ENCODE data around the gene FABP7. TPM values are rescaled to one million over a fixed set of nuclear protein-coding genes. Genes with fewer than 3 reads are reported as not detected.

Gene FABP7
- total RNA-seq, 1 donor from 2014 or later: not detected

DNA sequence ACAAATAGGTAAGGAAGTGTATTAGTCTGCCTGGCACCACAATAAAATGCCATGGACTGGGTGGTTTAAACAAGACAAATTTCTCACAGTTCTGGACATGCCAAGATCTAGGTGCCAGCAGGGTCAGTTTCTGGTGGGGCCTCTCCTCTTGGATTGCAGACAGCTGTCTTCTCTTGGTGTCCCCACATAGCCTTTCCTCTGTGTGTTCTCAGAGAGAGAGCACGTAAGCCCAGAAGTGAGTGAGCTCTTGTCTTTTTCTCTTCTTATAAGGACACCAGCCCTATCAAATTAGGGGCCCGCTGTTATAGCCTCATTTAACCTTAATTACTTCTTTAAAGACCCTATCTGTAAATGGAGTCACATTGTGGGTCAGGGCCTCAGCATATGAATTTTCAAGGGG is 37.8 kb downstream of the FABP7 start:
- Mint-ChIP-seq H3K4me1 (ENCODE audit: unreplicated experiment) (no peaks in the 10 kb centered on the region), H3K9me3 (ENCODE audit: unreplicated experiment) (no peaks in the 10 kb centered on the region)

GRCh38 chr6:122817766-122818165 is 38.2 kb downstream of the FABP7 start:
- TF ChIP-seq, protein P1, sequence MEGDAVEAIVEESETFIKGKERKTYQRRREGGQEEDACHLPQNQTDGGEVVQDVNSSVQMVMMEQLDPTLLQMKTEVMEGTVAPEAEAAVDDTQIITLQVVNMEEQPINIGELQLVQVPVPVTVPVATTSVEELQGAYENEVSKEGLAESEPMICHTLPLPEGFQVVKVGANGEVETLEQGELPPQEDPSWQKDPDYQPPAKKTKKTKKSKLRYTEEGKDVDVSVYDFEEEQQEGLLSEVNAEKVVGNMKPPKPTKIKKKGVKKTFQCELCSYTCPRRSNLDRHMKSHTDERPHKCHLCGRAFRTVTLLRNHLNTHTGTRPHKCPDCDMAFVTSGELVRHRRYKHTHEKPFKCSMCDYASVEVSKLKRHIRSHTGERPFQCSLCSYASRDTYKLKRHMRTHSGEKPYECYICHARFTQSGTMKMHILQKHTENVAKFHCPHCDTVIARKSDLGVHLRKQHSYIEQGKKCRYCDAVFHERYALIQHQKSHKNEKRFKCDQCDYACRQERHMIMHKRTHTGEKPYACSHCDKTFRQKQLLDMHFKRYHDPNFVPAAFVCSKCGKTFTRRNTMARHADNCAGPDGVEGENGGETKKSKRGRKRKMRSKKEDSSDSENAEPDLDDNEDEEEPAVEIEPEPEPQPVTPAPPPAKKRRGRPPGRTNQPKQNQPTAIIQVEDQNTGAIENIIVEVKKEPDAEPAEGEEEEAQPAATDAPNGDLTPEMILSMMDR (IDR thresholded peaks at IDR 0.05): no peak
- Mint-ChIP-seq H3K27me3 (ENCODE audit: unreplicated experiment) (peaks cover 30% of the 10 kb centered on the region), H3K27ac (ENCODE audit: unreplicated experiment) (no peak overlapping the region), H3K36me3 (ENCODE audit: unreplicated experiment) (no peaks in the 10 kb centered on the region), H3K4me3 (ENCODE audit: unreplicated experiment) (no peak overlapping the region), H3K4me1 (ENCODE audit: unreplicated experiment) (no peaks in the 10 kb centered on the region), H3K9me3 (ENCODE audit: unreplicated experiment) (no peaks in the 10 kb centered on the region)
- DNase-seq (ENCODE audit: extremely low spot score, unreplicated experiment): no peak

More for the DNA sequence above, 37.8 kb downstream of the FABP7 start:
- peaks cover 30% of the 10 kb centered on the region for H3K27me3 Mint-ChIP-seq (ENCODE audit: unreplicated experiment)
- DNase-seq (ENCODE audit: extremely low spot score, unreplicated experiment): no peak
- H3K4me3 Mint-ChIP-seq (ENCODE audit: unreplicated experiment): no peak overlapping the region
- H3K27ac Mint-ChIP-seq (ENCODE audit: unreplicated experiment): no peak overlapping the region
- TF ChIP-seq, protein P1 (IDR thresholded peaks at IDR 0.05): no peak
- H3K36me3 Mint-ChIP-seq (ENCODE audit: unreplicated experiment): no peaks in the 10 kb centered on the region

GRCh38 chr6:122818866-122819265 is 39.4 kb downstream of the FABP7 start:
- H3K4me3 Mint-ChIP-seq (ENCODE audit: unreplicated experiment): no peak overlapping the region
- TF ChIP-seq, protein P1 (IDR thresholded peaks at IDR 0.05): no peak
- H3K27ac Mint-ChIP-seq (ENCODE audit: unreplicated experiment): no peak overlapping the region
- H3K4me1 Mint-ChIP-seq (ENCODE audit: unreplicated experiment): no peaks in the 10 kb centered on the region
- no peak for DNase-seq (ENCODE audit: extremely low spot score, unreplicated experiment)
- no peaks in the 10 kb centered on the region for H3K9me3 Mint-ChIP-seq (ENCODE audit: unreplicated experiment)
- no peaks in the 10 kb centered on the region for H3K36me3 Mint-ChIP-seq (ENCODE audit: unreplicated experiment)
- H3K27me3 Mint-ChIP-seq (ENCODE audit: unreplicated experiment): peaks cover 26% of the 10 kb centered on the region

DNA sequence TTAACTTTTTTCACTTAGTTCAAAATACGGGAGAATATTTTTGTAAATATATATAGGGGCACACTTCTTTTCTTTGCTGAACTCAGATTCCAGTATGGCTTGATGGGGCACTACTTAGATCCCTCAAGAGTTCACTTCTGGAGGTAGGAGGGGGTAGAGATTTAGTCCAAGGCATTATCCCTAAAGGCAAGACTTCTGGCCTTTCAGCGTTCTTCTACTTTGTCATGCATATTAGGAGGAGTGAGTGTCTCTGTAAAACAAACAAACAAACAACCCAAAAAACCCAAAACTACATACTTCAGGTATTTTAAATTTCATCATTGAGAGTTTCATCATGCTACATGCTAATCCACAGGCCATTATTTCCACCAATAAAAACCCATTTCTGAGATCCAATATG is 41.6 kb downstream of the FABP7 start:
- Mint-ChIP-seq H3K27me3 (ENCODE audit: unreplicated experiment) (peaks cover 31% of the 10 kb centered on the region), H3K27ac (ENCODE audit: unreplicated experiment) (no peak overlapping the region), H3K9me3 (ENCODE audit: unreplicated experiment) (no peaks in the 10 kb centered on the region), H3K4me3 (ENCODE audit: unreplicated experiment) (no peak overlapping the region), H3K4me1 (ENCODE audit: unreplicated experiment) (no peaks in the 10 kb centered on the region), H3K36me3 (ENCODE audit: unreplicated experiment) (no peaks in the 10 kb centered on the region)
- TF ChIP-seq, protein P1 (IDR thresholded peaks at IDR 0.05): no peak
- DNase-seq (ENCODE audit: extremely low spot score, unreplicated experiment): no peak

DNA sequence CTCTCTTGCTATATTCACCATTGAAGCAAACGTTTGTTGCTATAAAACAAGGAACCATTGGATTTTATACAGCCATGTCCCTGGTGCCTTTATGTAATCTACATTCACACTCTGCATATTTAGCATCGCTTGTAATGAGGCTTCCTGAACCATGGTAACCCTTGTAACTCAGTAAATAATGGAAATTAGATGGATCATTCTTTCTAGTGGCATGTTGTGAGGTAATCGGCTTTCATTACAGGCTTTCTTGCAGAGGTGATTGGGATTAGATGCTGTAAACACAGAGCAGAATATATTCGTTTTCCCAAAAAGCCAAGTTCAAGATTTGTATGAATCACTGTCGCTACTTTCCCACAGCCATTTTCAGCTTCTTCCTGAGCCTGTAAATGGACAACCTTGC is 45.6 kb downstream of the FABP7 start:
- Mint-ChIP-seq H3K4me1 (ENCODE audit: unreplicated experiment) (no peaks in the 10 kb centered on the region), H3K4me3 (ENCODE audit: unreplicated experiment) (no peak overlapping the region), H3K27ac (ENCODE audit: unreplicated experiment) (no peak overlapping the region), H3K9me3 (ENCODE audit: unreplicated experiment) (no peaks in the 10 kb centered on the region), H3K36me3 (ENCODE audit: unreplicated experiment) (no peaks in the 10 kb centered on the region), H3K27me3 (ENCODE audit: unreplicated experiment) (peaks cover 20% of the 10 kb centered on the region)
- DNase-seq (ENCODE audit: extremely low spot score, unreplicated experiment): no peak
- TF ChIP-seq, protein P1 (IDR thresholded peaks at IDR 0.05): no peak

All from osteocyte (in vitro differentiated cells).